ENCODE data around the gene KRTAP12-4.
"Not testable (repeated sequence)": the region's sequence is repeated elsewhere in the genome, so short reads cannot be mapped to it uniquely, and the experiment has no call there.

KRTAP12-4 gene

DNA sequence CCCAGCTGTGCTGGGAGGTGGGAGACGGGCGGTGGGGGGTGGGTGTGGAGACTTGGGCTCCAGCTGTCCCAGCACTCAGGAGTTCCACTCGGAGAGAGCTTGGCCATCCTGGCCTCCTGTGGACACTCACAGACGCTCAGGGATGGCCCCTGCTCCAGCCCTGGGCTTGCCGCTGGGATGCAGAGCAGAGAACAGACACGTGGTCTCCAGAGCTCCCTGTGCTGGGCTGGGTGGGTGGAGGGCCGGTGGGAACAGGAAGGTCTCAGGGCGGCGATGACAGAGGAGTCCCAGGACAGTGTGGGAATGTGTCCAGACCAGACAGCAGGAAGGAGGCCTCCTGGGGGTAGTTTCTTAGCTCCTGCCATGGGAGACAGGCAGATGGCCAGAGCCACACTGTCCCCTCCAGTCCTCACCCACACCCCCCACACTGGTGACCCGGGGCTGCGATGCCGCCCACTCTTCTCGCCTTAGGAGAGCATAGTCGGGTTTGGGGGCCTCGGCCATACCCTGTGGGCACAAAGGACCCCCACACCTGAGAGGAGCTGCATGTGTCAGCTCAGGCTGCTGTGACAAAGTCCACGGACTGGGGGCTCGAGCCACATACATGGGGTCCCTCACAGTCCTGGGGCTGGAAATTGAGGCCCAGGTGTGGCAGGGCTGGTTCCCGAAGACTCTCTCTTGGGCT lies 25.6 kb downstream of the KRTAP12-4 start:
- no peak for DNase-seq

DNA sequence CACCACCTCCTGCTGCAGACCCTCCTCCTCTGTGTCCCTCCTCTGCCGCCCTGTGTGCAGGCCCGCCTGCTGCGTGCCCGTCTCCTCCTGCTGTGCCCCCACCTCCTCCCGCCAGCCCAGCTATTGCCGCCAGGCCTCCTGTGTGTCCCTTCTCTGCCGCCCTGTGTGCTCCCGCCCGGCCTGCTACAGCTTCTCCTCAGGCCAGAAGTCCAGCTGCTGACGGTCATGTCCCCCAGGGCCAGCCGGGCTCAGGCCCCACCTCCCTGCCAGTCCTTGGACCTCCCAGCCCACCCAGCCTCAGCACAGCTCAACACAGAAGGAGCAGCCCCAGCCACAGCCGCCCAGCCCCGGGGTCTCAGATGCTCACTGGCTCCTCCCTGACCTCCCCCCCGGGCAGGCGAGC lies 26.6 kb downstream of the KRTAP12-4 start:
- not testable (repeated sequence) for DNase-seq

DNA sequence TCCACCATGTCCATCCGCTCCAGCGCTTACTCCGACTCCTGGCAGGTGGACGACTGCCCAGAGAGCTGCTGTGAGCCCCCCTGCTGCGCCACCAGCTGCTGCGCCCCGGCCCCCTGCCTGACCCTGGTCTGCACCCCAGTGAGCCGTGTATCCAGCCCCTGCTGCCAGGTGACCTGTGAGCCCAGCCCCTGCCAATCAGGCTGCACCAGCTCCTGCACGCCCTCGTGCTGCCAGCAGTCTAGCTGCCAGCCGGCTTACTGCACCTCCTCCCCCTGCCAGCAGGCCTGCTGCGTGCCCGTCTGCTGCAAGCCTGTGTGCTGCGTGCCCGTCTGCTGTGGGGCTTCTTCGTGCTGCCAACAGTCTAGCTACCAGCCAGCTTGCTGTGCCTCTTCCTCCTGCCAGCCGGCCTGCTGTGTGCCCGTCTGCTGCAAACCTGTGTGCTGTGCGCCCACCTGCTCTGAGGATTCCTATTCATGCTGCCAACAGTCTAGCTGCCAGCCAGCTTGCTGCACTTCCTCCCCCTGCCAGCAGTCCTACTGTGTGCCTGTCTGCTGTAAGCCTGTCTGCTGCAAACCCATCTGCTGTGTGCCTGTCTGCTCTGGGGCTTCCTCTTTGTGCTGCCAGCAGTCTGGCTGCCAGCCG lies 27.2 kb downstream of the KRTAP12-4 start:
- DNase-seq: not testable (repeated sequence)

DNA sequence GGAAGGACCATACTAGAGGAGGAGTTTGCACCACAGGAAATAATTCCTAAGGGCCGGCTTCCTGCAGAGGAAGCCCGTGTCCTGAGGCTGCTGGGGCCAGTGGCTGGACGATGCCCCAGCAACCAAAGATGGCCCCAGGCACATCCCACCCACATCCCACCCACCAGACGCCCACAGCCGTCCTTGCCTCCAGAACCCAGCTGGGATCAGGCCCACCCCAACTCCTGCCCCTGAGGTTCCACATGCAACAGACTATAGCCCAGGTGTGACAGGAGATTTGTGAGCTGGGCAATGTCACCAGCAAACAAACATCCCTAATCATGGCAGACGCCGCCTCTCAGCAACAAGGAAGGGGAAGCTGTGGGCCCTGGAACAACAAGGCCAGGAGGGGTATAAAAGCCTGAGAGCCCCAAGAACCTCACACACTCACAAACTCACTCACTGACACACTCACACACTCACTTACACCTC lies 27.8 kb downstream of the KRTAP12-4 start, which contains the start of gene KRTAP10-9:
Gene KRTAP10-9, plus strand, starts transcription at position 421 of the 471 bp plus-strand sequence. CDS start 79 bp downstream, outside the sequence.
- DNase-seq: no peak

DNA sequence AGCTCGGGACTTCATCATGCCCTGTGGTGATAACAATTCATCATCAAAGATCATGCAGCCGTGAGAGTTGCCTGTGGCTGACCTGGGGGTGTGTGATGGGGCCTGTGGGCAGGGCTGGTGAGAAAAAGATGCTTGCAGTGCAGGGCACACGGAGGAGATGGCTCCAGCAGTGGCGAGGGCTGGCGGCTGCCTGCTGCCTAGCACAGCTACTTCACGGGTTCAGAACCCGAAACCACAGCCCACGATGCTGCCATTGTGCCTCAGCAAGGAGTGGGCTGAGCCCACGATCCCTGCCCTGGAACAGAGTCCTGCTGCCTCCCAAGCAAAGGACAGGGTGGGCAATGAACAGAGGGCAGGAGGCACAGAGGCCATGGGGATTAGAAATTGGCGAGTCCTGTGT lies 28.2 kb downstream of the KRTAP12-4 start:
- no peak for DNase-seq

DNA sequence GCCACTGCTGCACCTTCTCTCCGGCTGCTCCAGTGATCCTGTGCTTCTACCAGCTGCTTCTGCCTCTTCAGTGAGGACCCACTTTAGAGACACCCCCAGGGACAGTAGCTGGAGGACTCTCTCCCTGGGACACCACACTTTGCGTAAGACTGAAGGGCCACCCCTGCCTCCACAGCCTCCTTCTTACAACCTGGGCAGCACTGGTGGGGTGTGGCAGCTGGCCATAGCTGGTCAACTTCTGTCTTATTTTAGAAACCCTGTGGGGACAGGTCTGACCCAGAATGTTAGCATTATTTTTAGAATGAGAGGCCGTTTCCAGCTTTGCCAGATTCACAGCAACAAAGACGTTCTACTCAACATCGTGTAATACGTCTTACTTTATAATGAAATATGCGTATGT lies 28.7 kb downstream of the KRTAP12-4 start:
- no peak for DNase-seq

DNA sequence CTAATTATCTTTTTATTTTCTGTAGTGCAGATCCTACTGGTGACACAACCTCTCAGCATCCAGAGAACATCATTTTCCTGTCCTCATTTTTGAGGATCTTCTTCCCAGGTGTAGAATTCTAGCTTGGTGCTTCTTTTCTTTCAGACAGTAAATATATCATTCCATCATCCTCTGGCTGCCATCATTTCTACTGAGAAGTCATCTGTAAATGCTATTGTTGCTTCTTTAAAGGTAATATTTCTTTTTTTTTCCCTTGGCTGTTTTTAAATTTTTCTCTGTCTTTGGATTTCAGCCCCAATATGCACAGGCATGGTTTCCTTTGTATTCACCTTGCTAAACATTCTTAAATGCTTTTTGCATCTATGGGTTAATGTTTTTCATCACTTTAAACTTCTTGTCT lies 30.9 kb downstream of the KRTAP12-4 start:
- DNase-seq: no peak

DNA sequence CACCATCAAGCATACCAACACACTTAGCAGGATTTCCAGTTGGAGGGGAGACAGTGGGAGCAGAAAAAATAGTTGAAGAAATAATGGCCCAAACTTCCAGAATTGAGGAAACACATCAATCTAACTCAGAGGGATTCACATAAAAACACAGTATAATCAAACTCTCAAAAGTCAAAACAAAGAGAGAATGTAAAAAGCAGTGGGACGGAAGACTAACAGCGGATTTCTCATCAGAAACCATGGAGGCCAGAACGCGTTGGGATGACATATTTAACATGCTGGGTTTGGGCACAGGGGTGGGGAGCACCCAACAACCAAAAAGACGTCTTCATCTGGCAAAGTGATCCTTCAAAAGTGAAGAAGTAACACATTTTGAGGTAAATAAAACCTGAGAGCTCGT lies 34.6 kb downstream of the KRTAP12-4 start:
- no peak for DNase-seq

DNA sequence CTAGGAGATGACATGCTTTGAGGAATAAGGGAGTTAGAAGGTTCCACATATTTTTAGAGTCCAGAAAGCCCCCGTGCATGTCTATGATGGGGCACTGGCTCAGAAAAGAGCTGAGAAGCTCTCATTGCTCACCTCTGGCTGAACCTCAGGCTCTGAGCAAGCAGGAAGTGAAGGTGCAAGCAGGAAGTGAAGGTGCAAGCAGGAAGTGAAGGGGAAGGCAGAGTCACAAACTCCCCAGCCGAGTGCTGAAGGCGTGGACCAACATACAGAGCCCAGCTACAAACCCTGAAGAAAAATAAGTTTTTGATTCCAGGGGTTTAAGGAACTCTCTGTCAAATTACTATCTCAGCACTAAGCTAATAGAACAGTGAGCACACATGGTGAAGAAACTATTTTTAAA lies 35.5 kb downstream of the KRTAP12-4 start:
- peak; percentile 54 for DNase-seq

DNA sequence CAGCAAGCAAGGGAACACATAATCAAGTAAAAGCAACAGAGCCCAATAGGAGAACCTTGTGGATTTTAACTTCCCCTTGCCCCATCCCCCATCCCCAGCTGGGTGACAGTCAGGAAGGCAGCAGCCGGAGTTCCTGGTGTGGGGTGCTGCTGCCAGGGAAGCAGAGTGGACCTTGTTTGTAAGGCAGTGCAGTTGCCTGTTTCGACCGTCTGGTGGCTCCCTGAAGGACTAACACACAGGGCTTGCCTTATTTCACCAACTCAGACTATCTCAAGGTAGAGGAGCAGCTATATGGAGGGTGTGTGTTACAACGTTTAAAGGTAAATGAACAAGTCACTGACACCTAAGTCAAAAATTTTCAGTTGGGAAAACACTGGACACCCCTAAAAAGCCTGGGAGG lies 36.0 kb downstream of the KRTAP12-4 start:
- no peak for DNase-seq

DNA sequence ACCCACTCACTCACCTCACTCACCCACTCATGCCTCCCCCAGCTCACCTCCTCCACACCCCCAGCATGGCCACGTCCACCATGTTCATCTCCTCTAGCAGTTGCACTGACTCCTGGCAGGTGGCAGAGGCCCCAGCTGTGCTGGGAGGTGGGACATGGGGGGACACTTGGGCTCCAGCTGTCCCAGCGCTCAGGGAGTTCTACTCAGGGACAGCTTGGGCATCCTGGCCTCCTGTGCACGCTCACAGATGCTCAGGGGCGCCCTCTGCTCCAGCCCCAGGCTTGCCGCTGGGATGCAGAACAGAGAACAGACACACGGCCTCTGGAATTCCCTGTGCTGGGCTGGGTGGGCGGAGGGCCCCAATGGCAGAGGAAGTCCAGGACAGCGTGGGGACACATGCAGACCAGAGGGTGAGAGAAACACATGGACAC lies 37.4 kb downstream of the KRTAP12-4 start:
- no peak for DNase-seq

DNA sequence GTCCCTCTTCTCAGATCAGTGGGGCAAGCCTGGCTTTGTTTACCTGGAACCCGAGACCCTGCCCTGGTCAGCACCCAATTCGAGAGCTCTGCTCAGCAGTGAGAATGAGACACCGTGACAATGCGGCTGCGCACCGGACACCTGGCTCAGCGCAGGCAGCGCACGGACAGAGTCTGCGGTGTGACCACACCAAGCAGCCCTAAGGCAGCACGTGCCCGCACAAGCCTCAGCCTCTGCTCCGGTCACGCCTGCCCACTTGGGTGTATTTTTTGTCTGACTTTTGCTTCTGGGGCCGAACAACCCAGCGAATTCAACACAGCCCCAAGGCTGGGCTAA lies 37.9 kb downstream of the KRTAP12-4 start:
- DNase-seq: no peak

DNA sequence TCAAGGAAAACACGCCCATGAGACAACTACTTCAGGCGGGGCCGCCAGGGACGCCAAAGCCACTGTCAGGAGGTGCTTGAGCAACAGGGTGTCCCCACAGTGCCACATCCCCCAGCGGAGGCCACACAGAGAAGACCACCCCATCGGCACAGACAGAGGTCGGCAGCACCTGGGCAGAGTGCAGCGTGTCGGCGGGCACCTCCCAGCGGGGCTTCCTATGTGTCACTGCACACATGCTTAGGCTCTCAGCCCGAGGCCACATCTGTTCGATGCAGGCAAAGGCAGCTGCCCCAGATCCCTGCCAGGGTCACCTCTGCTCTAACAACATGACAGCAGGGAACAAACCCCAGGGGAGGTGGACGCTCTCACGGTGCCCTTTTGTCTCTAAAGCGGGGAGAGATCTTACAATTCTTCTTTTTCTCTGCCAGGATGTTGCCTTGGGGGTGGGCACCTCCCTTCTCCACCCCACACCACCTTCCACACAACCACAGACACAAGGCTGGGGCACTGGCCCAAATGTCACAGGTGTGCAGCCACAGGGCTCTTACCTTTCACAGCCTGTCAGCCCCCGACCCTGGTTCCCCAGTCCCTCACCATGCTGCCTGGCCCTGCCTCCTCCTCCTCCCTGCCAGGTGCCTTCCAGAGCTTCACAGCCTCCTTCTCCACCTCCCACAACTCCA lies 38.4 kb downstream of the KRTAP12-4 start:
- no peak for DNase-seq

DNA sequence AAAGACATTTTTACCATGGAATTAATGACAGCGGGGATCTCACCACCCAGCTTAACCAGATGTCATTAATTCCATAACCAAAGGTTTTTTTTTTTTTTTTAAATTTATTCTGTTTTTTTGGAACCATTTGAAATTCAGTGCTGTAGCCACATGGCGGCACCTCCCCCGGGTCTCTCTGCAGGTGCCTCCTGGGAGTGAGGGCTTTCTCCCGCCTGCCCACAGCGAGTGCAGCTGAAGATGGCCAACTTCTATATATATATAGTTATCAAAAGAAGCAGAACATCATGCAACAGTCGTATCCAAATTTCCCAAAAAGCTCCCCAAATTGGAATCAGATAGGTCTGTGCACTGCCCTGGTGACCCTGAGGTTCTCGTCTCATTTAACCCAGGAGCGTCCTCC lies 39.0 kb downstream of the KRTAP12-4 start:
- DNase-seq: no peak

DNA sequence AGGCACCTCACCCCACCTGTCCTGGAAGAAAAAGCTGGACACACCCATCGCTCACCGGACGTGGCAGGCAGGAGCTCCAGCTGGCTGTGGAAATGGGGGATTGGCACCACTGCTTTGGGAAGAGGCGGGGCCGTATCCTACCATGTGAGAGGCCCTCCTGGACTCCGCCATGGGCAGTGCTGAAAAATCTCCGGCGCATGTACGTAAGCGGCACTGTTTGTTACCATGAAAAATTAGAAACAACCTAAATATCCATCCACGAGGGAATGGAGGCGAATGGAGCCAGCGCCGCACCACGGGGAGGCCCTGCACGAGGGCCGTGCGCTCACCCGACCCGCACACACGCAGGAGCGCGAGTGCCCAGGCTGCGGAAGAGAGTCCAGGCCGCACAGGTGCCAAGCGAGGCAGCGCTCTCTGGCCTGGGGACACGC lies 39.5 kb downstream of the KRTAP12-4 start:
- DNase-seq: no peak

DNA sequence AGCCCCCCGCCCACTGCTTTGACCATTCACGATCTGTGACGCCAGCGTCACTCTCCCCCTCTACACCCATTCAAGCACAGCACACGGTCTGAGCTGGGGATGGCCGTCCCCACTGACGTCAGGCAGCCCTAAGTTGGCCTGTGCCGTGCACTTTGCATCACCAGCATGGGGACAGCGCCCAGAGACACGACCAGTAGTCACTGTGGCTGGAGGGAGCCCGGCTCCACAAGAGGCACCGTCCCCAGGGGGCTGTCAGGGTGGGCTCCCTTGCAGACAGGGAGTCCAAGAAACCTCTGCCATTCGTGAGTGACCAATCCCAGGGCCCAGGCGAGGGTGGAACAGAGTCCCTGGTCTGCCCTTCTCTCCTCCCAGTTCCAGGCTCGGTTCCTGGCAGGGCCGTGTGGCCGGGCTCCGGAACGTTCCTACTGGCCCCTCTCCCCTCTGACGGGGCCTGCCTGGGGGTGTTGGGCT lies 40.3 kb downstream of the KRTAP12-4 start:
- no peak for DNase-seq

DNA sequence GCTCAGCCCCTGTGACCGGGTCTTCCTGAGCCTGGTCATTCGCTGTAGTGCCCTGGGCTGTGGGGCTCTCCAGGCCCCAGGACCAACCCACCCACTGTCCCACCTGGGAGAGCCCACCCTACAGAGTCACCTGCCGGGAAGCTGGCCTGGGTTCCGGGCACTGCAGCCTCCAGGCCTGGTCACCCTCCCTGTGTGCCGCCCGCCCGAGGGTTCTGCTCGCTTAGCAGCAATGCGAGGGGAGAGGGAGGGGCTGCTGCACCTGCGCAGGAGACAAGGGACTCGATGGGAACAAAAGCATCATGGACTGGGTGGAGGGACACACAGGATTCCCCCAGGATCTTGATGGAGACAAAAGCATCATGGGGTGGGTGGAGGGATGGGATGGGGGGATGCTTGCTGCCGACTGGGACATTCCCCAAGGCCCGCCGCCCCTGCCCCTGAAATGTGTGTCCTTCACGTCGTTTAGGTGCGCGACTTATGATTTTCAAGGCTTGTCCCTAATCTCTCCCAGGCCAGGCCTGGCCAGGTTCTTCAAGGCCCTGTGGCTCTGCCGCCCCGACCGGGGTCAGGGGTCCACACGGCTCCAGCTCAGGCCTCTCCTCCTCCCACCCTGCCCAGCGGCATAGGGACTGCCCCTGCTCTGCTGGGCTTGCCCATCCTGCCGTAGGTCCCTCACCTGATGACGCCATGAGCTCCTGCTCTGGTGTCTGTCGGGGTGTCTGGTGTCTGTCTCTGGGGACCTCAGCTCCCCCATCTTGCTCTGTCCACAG lies 40.9 kb downstream of the KRTAP12-4 start:
- DNase-seq: no peak

DNA sequence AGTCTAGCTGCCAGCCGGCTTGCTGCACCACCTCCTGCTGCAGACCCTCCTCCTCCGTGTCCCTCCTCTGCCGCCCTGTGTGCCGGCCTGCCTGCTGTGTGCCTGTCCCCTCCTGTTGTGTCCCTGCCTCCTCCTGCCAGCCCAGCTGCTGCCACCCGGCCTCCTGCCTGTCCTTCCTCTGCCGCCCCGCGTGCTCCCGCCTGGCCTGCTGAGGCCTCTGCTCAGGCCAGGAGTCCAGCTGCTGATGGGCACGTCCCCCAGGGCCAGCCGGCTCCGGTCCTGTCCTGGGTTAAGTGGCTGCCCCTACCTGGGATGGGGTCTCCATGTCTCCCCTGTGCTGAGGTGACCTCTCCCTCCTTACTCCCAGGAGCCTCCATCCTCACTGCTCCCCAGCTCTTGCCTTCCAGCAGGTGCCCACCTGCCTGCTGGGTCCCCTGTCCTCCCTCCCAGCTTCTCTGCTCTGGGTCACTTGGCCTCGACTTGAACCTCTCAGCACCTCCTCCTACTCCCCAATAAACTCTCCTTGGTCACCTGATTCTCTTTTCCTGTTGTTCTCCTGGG lies 41.7 kb downstream of the KRTAP12-4 start:
- no peak for DNase-seq

DNA sequence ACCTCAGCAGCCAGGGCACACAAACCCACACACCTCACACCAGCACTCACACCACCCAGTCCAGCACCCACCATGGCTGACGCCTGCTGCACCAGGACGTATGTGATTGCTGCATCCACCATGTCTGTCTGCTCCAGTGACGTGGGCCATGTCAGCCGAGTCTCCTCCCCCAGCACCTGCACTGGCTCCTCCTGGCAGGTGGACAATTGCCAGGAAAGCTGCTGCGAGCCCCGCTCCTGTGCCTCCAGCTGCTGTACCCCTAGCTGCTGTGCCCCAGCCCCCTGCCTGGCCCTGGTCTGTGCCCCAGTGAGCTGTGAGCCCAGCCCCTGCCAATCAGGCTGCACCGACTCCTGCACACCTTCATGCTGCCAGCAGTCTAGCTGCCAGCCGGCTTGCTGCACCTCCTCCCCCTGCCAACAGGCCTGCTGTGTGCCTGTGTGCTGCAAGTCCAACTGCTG lies 42.4 kb downstream of the KRTAP12-4 start, which contains the start of gene KRTAP10-8:
Gene KRTAP10-8, plus strand, starts transcription at position 51 of the 458 bp plus-strand sequence. Its CDS starts 22 bp downstream, at position 73.
- no peak for DNase-seq

DNA sequence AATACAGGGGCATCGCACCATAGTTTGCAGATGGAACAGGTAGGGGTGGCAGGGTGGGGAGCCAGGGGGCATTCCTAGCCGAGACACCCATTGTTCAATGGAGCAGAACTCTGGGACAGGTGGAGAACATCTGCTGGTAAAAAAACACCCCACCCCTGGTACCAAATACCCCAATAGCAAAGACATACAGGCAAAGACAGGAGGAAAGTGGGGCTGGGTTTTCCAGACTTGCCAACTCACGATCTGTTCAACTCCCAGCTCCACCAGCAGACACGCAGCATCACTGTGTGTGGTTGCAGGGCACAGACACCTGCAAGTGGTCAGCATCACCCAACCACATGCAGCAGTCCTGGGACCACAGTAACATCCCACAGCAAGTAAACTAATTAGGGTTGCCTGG lies 42.9 kb downstream of the KRTAP12-4 start:
- no peak for DNase-seq

DNA sequence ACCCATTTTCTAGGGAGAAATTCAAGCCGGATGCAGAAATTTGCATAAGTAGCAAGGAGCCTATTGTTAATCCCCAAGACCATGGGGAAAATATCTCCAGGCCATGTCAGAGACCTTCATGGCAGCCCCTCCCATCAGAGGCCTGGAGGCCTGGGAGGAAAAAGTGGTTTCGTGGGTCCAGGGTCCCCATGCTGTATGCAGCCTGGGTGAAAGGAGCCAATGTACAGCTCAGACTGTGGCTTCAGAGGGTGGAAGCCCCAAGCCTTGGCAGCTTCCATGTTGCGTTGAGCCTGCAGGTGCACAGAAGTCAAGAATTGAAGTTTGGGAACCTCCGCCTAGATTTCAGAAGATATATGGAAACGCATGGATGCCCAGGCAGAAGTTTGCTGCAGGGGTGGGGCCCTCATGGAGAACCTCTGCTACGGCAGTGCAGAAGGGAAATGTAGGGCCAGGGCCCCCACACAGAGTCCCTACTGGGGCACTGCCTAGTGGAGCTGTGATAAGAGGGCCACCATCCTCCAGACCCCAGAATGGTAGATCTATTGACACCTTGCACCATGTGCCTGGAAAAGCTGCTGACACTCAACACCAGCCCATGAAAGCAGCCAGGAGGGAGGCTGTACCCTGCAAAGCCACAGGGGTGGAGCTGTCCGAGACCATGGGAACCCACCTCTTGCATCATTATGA lies 44.2 kb downstream of the KRTAP12-4 start:
- not testable (repeated sequence) for DNase-seq

DNA sequence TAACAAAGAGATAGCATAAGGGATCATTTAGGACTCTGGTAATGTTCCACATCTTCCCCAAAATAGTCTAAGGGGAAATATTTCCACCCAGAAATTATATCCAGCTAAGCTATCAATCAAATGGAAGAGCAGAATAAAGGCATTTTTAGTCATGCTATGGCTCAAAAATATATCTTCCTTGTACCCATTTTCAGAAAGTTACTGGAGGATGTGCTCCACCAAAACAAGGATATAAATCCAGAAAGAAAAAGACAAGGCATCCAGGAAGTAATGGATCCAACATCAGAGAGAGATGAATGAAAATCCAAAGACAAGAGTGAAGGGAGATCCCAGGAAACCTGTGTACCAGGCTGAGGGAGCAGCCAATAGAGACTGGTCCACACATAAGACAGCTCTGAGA lies 45.3 kb downstream of the KRTAP12-4 start:
- DNase-seq: no peak
